HCT116 (cell line): ENCODE results near the gene ZNF76. TPM values are rescaled to one million over a fixed set of nuclear protein-coding genes. Genes with fewer than 3 reads are reported as not detected.

Experiments
- ATAC-seq: fragments of 200-7000 bp; cut with Tn5 transposase; 2 replicates; pipeline ENCODE4 v1.9.1; 2020; ENCODE audit warnings: mild to moderate bottlenecking, moderate library complexity
- BruUV-seq: library from RNA; stranded (reverse); fragments of 400-500 nt; replicated peaks from 2 replicates; lab custom pipeline; 2021; lab: Mats Ljungman, UMichigan
- CTCF ChIA-PET: fragments of 300-600 bp; sonication (Branson Sonifier 250); formaldehyde crosslinking; loops from one replicate; lab custom pipeline; 2021; ENCODE audit warnings: antibody characterized with exemption; lab: Charles Lee
- POLR2A ChIA-PET: fragments of 300-600, 350-600 bp; sonication (Branson Sonifier 250); formaldehyde crosslinking; loops from one replicate; lab custom pipeline; 2021; ENCODE audit warnings: antibody characterized with exemption; lab: Charles Lee
- RAD21 ChIA-PET, 2 experiments: fragments of 300-600 bp; sonication (Branson Sonifier 250); formaldehyde crosslinking; loops; one replicate each; lab custom pipeline; 2023; ENCODE audit warnings: low total read pairs in 2 of 2; ENCODE audit not compliant: uncharacterized antibody in 2 of 2, unreplicated experiment in 2 of 2, low non-redundant PET in 1 of 2; lab: Charles Lee
- DNase-seq: peaks from one replicate; pipeline ENCODE4 v3.0.0-alpha.2; 2010; ENCODE audit warnings: low read depth, low spot score
- H2AFZ ChIP-seq: fragments of 200-600 bp; shearing (Covaris generic), sonication (generic); 2 replicates; pipeline ENCODE4 v1.6.1; 2017; ENCODE audit warnings: low read depth, mixed run types, mixed read lengths, antibody characterized with exemption, low read length; ENCODE audit not compliant: poor library complexity, severe bottlenecking
- H3K27ac ChIP-seq: 2 replicates; pipeline ENCODE4 v1.5.1; 2012; ENCODE audit warnings: low read depth, low read length
- H3K27me3 ChIP-seq: fragments of 200-600 bp; sonication (generic); 2 replicates; pipeline ENCODE4 v1.6.1; 2016; ENCODE audit warnings: mixed run types, low read length, mixed read lengths; ENCODE audit not compliant: insufficient read depth
- H3K36me3 ChIP-seq, 2 experiments: fragments of 200-500 bp in 1 of 2; fragments of 200-600 bp in 1 of 2; sonication (Bioruptor generic) in 1 of 2; sonication (generic) in 1 of 2; 2 replicates each; pipeline versions ENCODE4 v1.5.1 to v1.6.1; 2014 to 2016; ENCODE audit warnings: low read length in 2 of 2, inconsistent platforms in 1 of 2, mixed read lengths in 1 of 2, mixed run types in 1 of 2; ENCODE audit not compliant: insufficient read depth in 2 of 2, control insufficient read depth in 1 of 2
- H3K4me1 ChIP-seq, 2 experiments: fragments of 200-600 bp in 1 of 2; sonication (generic) in 1 of 2; 2 replicates each; pipeline versions ENCODE4 v1.5.1 to v1.6.1; 2012 to 2017; ENCODE audit warnings: low read length in 2 of 2, inconsistent platforms in 1 of 2, mild to moderate bottlenecking in 1 of 2, mixed read lengths in 1 of 2, mixed run types in 1 of 2, moderate library complexity in 1 of 2; ENCODE audit not compliant: insufficient read depth in 2 of 2, control insufficient read depth in 1 of 2
- H3K4me2 ChIP-seq: fragments of 200-600 bp; sonication (generic); 2 replicates; pipeline ENCODE4 v1.6.1; 2017; ENCODE audit warnings: mixed run types, low read length, mixed read lengths
- H3K4me3 ChIP-seq, 2 experiments: fragments of 200-600 bp in 1 of 2; sonication (generic) in 1 of 2; replicated peaks in 1 of 2; 2 replicates each; pipeline ENCODE4 v1.5.1; 2011 to 2016; ENCODE audit warnings: low read length in 2 of 2, control low read depth in 1 of 2, low read depth in 1 of 2, mild to moderate bottlenecking in 1 of 2, mixed read lengths in 1 of 2, mixed run types in 1 of 2
- H3K79me2 ChIP-seq: fragments of 200-600 bp; sonication (generic); 2 replicates; pipeline ENCODE4 v1.6.1; 2017; ENCODE audit warnings: mild to moderate bottlenecking, mixed run types, low read length, moderate library complexity, mixed read lengths; ENCODE audit not compliant: insufficient read depth
- H3K9ac ChIP-seq: fragments of 200-600 bp; sonication (generic); 2 replicates; pipeline ENCODE4 v1.6.1; 2016; ENCODE audit warnings: low read length, mixed read lengths
- H3K9me2 ChIP-seq: fragments of 200-600 bp; sonication (generic), shearing (Covaris generic); 2 replicates; pipeline ENCODE4 v1.6.1; 2017; ENCODE audit warnings: mixed run types, mild to moderate bottlenecking, moderate library complexity; ENCODE audit not compliant: insufficient read depth
- H3K9me3 ChIP-seq, 2 experiments: fragments of 200-500 bp in 1 of 2; fragments of 200-600 bp in 1 of 2; sonication (Bioruptor generic) in 1 of 2; sonication (generic) in 1 of 2; 2 replicates each; pipeline ENCODE4 v1.6.1; 2014 to 2017; ENCODE audit warnings: low read length in 2 of 2, mixed read lengths in 2 of 2, inconsistent platforms in 1 of 2, low read depth in 1 of 2, mild to moderate bottlenecking in 1 of 2, mixed run types in 1 of 2, moderate library complexity in 1 of 2; ENCODE audit not compliant: control insufficient read depth in 1 of 2, insufficient read depth in 1 of 2
- H4K20me1 ChIP-seq: fragments of 200-600 bp; sonication (generic), shearing (Covaris generic); 2 replicates; pipeline ENCODE4 v1.6.1; 2017; ENCODE audit warnings: mixed run types, mild to moderate bottlenecking, moderate library complexity; ENCODE audit not compliant: insufficient read depth
- CEBPB ChIP-seq: IDR thresholded peaks from 2 replicates; pipeline ENCODE4 v1.6.1; 2012; ENCODE audit warnings: low read depth
- EGR1 ChIP-seq: IDR thresholded peaks from 2 replicates; pipeline ENCODE4 v1.6.1; 2012; ENCODE audit warnings: low read depth
- EZH2phosphoT487 ChIP-seq: fragments of 200-600 bp; IDR thresholded peaks from 2 replicates; pipeline ENCODE4 v1.6.1; 2018; ENCODE audit warnings: antibody characterized with exemption, borderline replicate concordance
- JUND ChIP-seq: IDR thresholded peaks from 2 replicates; pipeline ENCODE4 v1.6.1; 2012
- RAD21 ChIP-seq: IDR thresholded peaks from 2 replicates; pipeline ENCODE4 v1.6.1; 2012; ENCODE audit warnings: low read depth, mild to moderate bottlenecking
- SIN3A ChIP-seq: IDR thresholded peaks from 2 replicates; pipeline ENCODE4 v1.6.1; 2012; ENCODE audit warnings: low read depth
- SP1 ChIP-seq: IDR thresholded peaks from 2 replicates; pipeline ENCODE4 v1.6.1; 2012; ENCODE audit warnings: low read depth
- TCF7L2 ChIP-seq: IDR thresholded peaks from 2 replicates; pipeline ENCODE4 v1.7.0; 2011; ENCODE audit warnings: borderline replicate concordance, inconsistent platforms; ENCODE audit not compliant: insufficient read depth, insufficient read length; ENCODE audit errors: extremely low read depth
- ZNF274 ChIP-seq: fragments of 200-500 bp; sonication (Bioruptor generic); IDR thresholded peaks from 2 replicates; pipeline ENCODE4 v1.6.1; 2014; ENCODE audit warnings: mild to moderate bottlenecking, low read depth, low read length, inconsistent platforms
- intact Hi-C: fragments of 100-400 bp; cut with micrococcal nuclease; formaldehyde crosslinking; loops from 2 replicates; pipeline ENCODE4 v1.10.0; 2022
- total RNA-seq: library from RNA; stranded (reverse); gene quantifications from one replicate; pipeline ENCODE4 v1.2.1, GENCODE V29; 2021; ENCODE audit not compliant: unreplicated experiment
- TF ChIP-seq, protein P1 (sequence below): IDR thresholded peaks from 2 replicates; pipeline ENCODE4 v1.6.1; 2012
- TF ChIP-seq, protein P2 (sequence below): IDR thresholded peaks from 2 replicates; pipeline ENCODE4 v1.6.1; 2012; ENCODE audit warnings: low read depth
- TF ChIP-seq, protein P3 (sequence below): IDR thresholded peaks from 2 replicates; pipeline ENCODE4 v1.6.1; 2011; ENCODE audit warnings: mild to moderate bottlenecking, low read length, moderate library complexity; ENCODE audit not compliant: insufficient replicate concordance; ENCODE audit errors: extremely low read depth

Gene ZNF76
- total RNA-seq, 1 experiment from 2014 or later: 47.5 TPM

- DNase-seq (no peak), ATAC-seq (no peak)
- no peaks in the 10 kb centered on the region for H3K36me3 ChIP-seq
- intact Hi-C loops: no loop called here
- H3K9me2 ChIP-seq: no peaks in the 10 kb centered on the region
- H3K79me2 ChIP-seq: no peaks in the 10 kb centered on the region
- no peak overlapping the region for H3K27ac ChIP-seq
- no peak overlapping the region for H2AFZ ChIP-seq
- ChIA-PET RAD21 (no interaction called here), CTCF (no interaction called here), POLR2A (no interaction called here)
- peaks cover 0 to 5% of the 10 kb centered on the region in 2 experiments; a peak in 1 of 4 replicates for H3K4me1 ChIP-seq
- H3K4me3 ChIP-seq: no peak overlapping the region
- TF ChIP-seq, protein P1, sequence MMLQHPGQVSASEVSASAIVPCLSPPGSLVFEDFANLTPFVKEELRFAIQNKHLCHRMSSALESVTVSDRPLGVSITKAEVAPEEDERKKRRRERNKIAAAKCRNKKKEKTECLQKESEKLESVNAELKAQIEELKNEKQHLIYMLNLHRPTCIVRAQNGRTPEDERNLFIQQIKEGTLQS: no peak
- TF ChIP-seq ZNF274 (no peak), TCF7L2 (no peak), CEBPB (no peak), EZH2phosphoT487 (no peak), JUND (no peak), SP1 (no peak), SIN3A (no peak), RAD21 (no peak), EGR1 (no peak)
- TF ChIP-seq, protein P2, sequence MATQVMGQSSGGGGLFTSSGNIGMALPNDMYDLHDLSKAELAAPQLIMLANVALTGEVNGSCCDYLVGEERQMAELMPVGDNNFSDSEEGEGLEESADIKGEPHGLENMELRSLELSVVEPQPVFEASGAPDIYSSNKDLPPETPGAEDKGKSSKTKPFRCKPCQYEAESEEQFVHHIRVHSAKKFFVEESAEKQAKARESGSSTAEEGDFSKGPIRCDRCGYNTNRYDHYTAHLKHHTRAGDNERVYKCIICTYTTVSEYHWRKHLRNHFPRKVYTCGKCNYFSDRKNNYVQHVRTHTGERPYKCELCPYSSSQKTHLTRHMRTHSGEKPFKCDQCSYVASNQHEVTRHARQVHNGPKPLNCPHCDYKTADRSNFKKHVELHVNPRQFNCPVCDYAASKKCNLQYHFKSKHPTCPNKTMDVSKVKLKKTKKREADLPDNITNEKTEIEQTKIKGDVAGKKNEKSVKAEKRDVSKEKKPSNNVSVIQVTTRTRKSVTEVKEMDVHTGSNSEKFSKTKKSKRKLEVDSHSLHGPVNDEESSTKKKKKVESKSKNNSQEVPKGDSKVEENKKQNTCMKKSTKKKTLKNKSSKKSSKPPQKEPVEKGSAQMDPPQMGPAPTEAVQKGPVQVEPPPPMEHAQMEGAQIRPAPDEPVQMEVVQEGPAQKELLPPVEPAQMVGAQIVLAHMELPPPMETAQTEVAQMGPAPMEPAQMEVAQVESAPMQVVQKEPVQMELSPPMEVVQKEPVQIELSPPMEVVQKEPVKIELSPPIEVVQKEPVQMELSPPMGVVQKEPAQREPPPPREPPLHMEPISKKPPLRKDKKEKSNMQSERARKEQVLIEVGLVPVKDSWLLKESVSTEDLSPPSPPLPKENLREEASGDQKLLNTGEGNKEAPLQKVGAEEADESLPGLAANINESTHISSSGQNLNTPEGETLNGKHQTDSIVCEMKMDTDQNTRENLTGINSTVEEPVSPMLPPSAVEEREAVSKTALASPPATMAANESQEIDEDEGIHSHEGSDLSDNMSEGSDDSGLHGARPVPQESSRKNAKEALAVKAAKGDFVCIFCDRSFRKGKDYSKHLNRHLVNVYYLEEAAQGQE: no peak
- TF ChIP-seq, protein P3, sequence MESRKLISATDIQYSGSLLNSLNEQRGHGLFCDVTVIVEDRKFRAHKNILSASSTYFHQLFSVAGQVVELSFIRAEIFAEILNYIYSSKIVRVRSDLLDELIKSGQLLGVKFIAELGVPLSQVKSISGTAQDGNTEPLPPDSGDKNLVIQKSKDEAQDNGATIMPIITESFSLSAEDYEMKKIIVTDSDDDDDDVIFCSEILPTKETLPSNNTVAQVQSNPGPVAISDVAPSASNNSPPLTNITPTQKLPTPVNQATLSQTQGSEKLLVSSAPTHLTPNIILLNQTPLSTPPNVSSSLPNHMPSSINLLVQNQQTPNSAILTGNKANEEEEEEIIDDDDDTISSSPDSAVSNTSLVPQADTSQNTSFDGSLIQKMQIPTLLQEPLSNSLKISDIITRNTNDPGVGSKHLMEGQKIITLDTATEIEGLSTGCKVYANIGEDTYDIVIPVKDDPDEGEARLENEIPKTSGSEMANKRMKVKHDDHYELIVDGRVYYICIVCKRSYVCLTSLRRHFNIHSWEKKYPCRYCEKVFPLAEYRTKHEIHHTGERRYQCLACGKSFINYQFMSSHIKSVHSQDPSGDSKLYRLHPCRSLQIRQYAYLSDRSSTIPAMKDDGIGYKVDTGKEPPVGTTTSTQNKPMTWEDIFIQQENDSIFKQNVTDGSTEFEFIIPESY: no peak
- no peaks in the 10 kb centered on the region for H3K9me3 ChIP-seq
- no peaks in the 10 kb centered on the region for H4K20me1 ChIP-seq
- H3K9ac ChIP-seq: no peak overlapping the region
- BruUV-seq: no TSS peak
- H3K27me3 ChIP-seq: no peaks in the 10 kb centered on the region
- H3K4me2 ChIP-seq: no peak overlapping the region
Measured at GRCh38 chr6:35243386-35243958, 16.1 kb upstream of the ZNF76 start.
